Measurements from ENCODE around the gene MRPL43. TPM values are rescaled to one million over a fixed set of nuclear protein-coding genes. Genes with fewer than 3 reads are reported as not detected.

MRPL43 gene
- total and polyA plus RNA-seq, 4 donors = 30.5 to 76.0 (median 57.8) TPM

- Histone ChIP-seq H3K27me3 (ENCODE audit: control insufficient read depth in 4 of 4, insufficient read depth in 4 of 4, low read length in 3 of 4) (no peaks in the 10 kb centered on the region), H3K9me3 (ENCODE audit: control insufficient read depth in 4 of 4, low read length in 3 of 4) (no peaks in the 10 kb centered on the region), H3K36me3 (ENCODE audit: control insufficient read depth in 4 of 4, insufficient read depth in 3 of 4, low read depth in 1 of 4, low read length in 3 of 4) (no peaks in the 10 kb centered on the region), H3K4me1 (ENCODE audit: control insufficient read depth in 4 of 4, insufficient read depth in 4 of 4, low read length in 3 of 4) (peaks cover 4 to 16% (median 11%) of the 10 kb centered on the region in 4 donors), H3K9ac (ENCODE audit: low read depth in 1 of 2, low read length in 2 of 2) (no peak overlapping the region), H3K4me3 (ENCODE audit: low read depth in 1 of 3, low read length in 3 of 3) (no peak overlapping the region), H3K27ac (ENCODE audit: low read depth in 1 of 2, low read length in 2 of 2) (no peak overlapping the region)
- WGBS = 84% methylated on average over 10 of the region's 10 CpGs
- no peak for TF ChIP-seq JUND (IDR thresholded peaks at IDR 0.05)
- no peak for TF ChIP-seq GABPA (IDR thresholded peaks at IDR 0.05 in 1 of 2, conservative IDR thresholded peaks at IDR 0.05 in 1 of 2)
- no peak for TF ChIP-seq CTCF (IDR thresholded peaks at IDR 0.05; ENCODE audit: low read depth, low read length, missing input control)
- no peak for TF ChIP-seq TAF1 (conservative IDR thresholded peaks at IDR 0.05)
- TF ChIP-seq MAX (IDR thresholded peaks at IDR 0.05) = no peak
- no peak for TF ChIP-seq EGR1 (IDR thresholded peaks at IDR 0.05; ENCODE audit: low read depth in 2 of 2)
- no peak for TF ChIP-seq RAD21 (IDR thresholded peaks at IDR 0.05)
- TF ChIP-seq FOXA1 (IDR thresholded peaks at IDR 0.05) = no peak
- TF ChIP-seq HNF4G (IDR thresholded peaks at IDR 0.05) = no peak
- TF ChIP-seq ATF3 (IDR thresholded peaks at IDR 0.05) = no peak
- TF ChIP-seq HNF4A (conservative IDR thresholded peaks at IDR 0.05) = no peak
- no peak for TF ChIP-seq ZBTB33 (IDR thresholded peaks at IDR 0.05)
- no peak for TF ChIP-seq YY1 (IDR thresholded peaks at IDR 0.05)
- no peak for TF ChIP-seq REST (IDR thresholded peaks at IDR 0.05)
- no peak for TF ChIP-seq RXRA (IDR thresholded peaks at IDR 0.05)
- no peak for TF ChIP-seq FOXA2 (IDR thresholded peaks at IDR 0.05)
- no peak for TF ChIP-seq SP1 (IDR thresholded peaks at IDR 0.05)
- no peak for TF ChIP-seq NR2F2 (IDR thresholded peaks at IDR 0.05)
- DNase-seq (ENCODE audit: low spot score) = no peak
These were observed 39.9 kb upstream of the MRPL43 start for GRCh38 chr10:101027106-101027720.
